ENCODE measurements around the gene PLPPR2. TPM values are rescaled to one million over a fixed set of nuclear protein-coding genes. Genes with fewer than 3 reads are reported as not detected.
A peak's percentile ranks its signal among the peaks of the same experiment; 100 is the strongest.

Gene PLPPR2
- total and polyA plus RNA-seq, 2 of the 4 experiments (the other 2 are of a cell fraction), result 3.9 to 45.2 TPM

- no peak overlapping the region for H3K18ac ChIP-seq (ENCODE audit: low read depth, low read length)
- no peak overlapping the region for H2AFZ ChIP-seq (replicated peaks; ENCODE audit: low read length, poor library complexity)
- peaks cover 15% of the 10 kb centered on the region for H3K9me1 ChIP-seq (ENCODE audit: insufficient read depth, low read length)
- H4K5ac ChIP-seq (ENCODE audit: low read depth, low read length), result no peak overlapping the region
- no peak overlapping the region for H4K8ac ChIP-seq (ENCODE audit: low read depth in 2 of 2, low read length in 2 of 2)
- peak; percentile 48; the same call in 1 of the 2 replicates for ATAC-seq (ENCODE audit: low read depth)
- no peak for DNase-seq
- no peak overlapping the region for H3K14ac ChIP-seq (replicated peaks; ENCODE audit: low read depth, low read length)
- no peak overlapping the region for H3K56ac ChIP-seq (ENCODE audit: extremely low read depth, insufficient read depth, low read length)
- peaks cover 39% of the 10 kb centered on the region for H3K36me3 ChIP-seq (ENCODE audit: control insufficient read depth, insufficient read depth, low read length)
- H2AK9ac ChIP-seq (replicated peaks; ENCODE audit: low read depth, low read length, poor library complexity), result peak overlapping the region; percentile 24
- H3K79me1 ChIP-seq (ENCODE audit: low read depth in 1 of 2, low read length in 2 of 2), result peaks cover 6 to 13% of the 10 kb centered on the region in 2 experiments; a peak in 3 of 4 replicates
- H3K4me1 ChIP-seq (ENCODE audit: control insufficient read depth, insufficient read depth, low read length), result peaks cover 3% of the 10 kb centered on the region
- H2BK20ac ChIP-seq (ENCODE audit: low read depth, low read length), result no peak overlapping the region
- no peak overlapping the region for H4K91ac ChIP-seq (ENCODE audit: insufficient read depth, low read depth, low read length)
- intact Hi-C loops (cut with micrococcal nuclease), result no loop called here
- H2AK5ac ChIP-seq (ENCODE audit: low read depth, low read length), result no peak overlapping the region
- no peak overlapping the region for H3K4ac ChIP-seq (ENCODE audit: low read depth, low read length)
- ChIA-PET CTCF (no interaction called here), POLR2A (ENCODE audit: unreplicated experiment) (interaction anchor here (0.8 kb wide), 1 partner anchor 43 kb away, joined by 3 read pairs; no protein-coding TSS in a partner anchor)
- H3K27ac ChIP-seq (ENCODE audit: insufficient read depth, low read length), result no peak overlapping the region
- TF ChIP-seq POLR2A (IDR thresholded peaks at IDR 0.05; ENCODE audit: low read depth, low read length), result no peak
- no peak for TF ChIP-seq RAD21 (IDR thresholded peaks at IDR 0.05; ENCODE audit: low read length)
- no peak for TF ChIP-seq ELK1 (IDR thresholded peaks at IDR 0.05; ENCODE audit: borderline replicate concordance, low read depth, low read length)
- H3K23ac ChIP-seq (ENCODE audit: low read depth, low read length), result no peak overlapping the region
- 76% methylated on average over 39 of the region's 43 CpGs; no CpG with 5 or more reads in 1 of the 2 experiments for WGBS, 2 experiments (ENCODE audit: extremely low coverage in 2 of 2, insufficient read length in 1 of 2)
- H3K9me3 ChIP-seq (ENCODE audit: control insufficient read depth, insufficient read depth, low read length), result no peaks in the 10 kb centered on the region
- no peak overlapping the region for H3K4me3 ChIP-seq (ENCODE audit: insufficient read depth, low read depth, low read length)
- H2BK120ac ChIP-seq (ENCODE audit: low read depth, low read length), result no peak overlapping the region
- no TSS peak for BruUV-seq (replicated peaks)
- no peak overlapping the region for H2BK15ac ChIP-seq (ENCODE audit: low read depth, low read length)
- in situ Hi-C loops (cut with MboI; ENCODE audit: low sequenced_read_pairs), result no loop called here
- no peak overlapping the region for H3K4me2 ChIP-seq (ENCODE audit: low read depth, low read length)
- no peak overlapping the region for H2BK5ac ChIP-seq (ENCODE audit: low read depth, low read length, poor library complexity, severe bottlenecking)
- H3K9ac ChIP-seq (ENCODE audit: low read depth, low read length), result no peak overlapping the region
- dilution Hi-C loops (cut with HindIII; ENCODE audit: low sequenced_read_pairs, unreplicated experiment), result no loop called here
- peaks cover 12% of the 10 kb centered on the region for H4K20me1 ChIP-seq (ENCODE audit: insufficient read depth, low read length)
- H3K27me3 ChIP-seq (ENCODE audit: control insufficient read depth, insufficient read depth, low read length), result no peaks in the 10 kb centered on the region
These were observed 6.0 kb downstream of the PLPPR2 start for GRCh38 chr19:11361037-11361770.
